ENCODE data around the gene NPAT.

DNA sequence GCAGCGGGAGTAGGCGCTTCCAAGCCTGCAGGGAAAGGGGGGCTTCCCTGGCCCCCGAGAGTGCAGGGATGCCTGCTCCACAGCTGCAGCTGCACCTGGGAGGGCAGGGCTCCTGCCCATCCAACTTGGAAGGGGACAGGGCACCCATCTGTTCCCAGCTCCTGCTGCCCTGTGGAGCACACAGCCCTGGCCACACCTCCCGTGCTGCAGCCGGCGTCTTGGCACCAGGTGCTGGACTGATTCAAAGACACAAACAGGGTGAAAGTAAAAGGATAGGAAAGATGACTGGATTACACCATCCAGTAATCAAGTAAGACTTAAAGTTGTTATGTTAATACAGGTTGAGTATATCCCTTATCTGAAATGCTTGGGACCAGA, 14.8 kb downstream of the NPAT start:
- TF ChIP-seq, protein P1, sequence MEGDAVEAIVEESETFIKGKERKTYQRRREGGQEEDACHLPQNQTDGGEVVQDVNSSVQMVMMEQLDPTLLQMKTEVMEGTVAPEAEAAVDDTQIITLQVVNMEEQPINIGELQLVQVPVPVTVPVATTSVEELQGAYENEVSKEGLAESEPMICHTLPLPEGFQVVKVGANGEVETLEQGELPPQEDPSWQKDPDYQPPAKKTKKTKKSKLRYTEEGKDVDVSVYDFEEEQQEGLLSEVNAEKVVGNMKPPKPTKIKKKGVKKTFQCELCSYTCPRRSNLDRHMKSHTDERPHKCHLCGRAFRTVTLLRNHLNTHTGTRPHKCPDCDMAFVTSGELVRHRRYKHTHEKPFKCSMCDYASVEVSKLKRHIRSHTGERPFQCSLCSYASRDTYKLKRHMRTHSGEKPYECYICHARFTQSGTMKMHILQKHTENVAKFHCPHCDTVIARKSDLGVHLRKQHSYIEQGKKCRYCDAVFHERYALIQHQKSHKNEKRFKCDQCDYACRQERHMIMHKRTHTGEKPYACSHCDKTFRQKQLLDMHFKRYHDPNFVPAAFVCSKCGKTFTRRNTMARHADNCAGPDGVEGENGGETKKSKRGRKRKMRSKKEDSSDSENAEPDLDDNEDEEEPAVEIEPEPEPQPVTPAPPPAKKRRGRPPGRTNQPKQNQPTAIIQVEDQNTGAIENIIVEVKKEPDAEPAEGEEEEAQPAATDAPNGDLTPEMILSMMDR (conservative IDR thresholded peaks at IDR 0.05; ENCODE audit: low read depth, low read length) = no peak
- TF ChIP-seq EZH2 (IDR thresholded peaks at IDR 0.05; ENCODE audit: borderline replicate concordance, low read depth, low read length, poor library complexity, severe bottlenecking) = no peak

Measured in A673 (cell line).